ENCODE results near the gene MADCAM1. TPM values are rescaled to one million over a fixed set of nuclear protein-coding genes. Genes with fewer than 3 reads are reported as not detected.

The MADCAM1 gene
- total RNA-seq, 2 experiments from 2014 or later, result 0.44 to 1.0 TPM

GRCh38 chr19:531753-532560 is 35.7 kb downstream of the MADCAM1 start, which contains the start of gene CDC34:
Gene CDC34, plus strand, starts transcription at chr19:531760. Its CDS starts 172 bp downstream, at chr19:531932.
- peak within 1 kb of the TSS; percentile 85 for H3K27ac Mint-ChIP-seq
- no peaks in the 10 kb centered on the region for H3K9me3 Mint-ChIP-seq
- H3K27me3 Mint-ChIP-seq, result no peaks in the 10 kb centered on the region
- H3K36me3 Mint-ChIP-seq, result no peaks in the 10 kb centered on the region
- DNase-seq, result no peak
- POLR2A ChIA-PET, result interaction anchor here (0.5 to 5.1 kb wide), 17 partner anchors 10 to 131 kb away, joined by 3 to 78 read pairs (median 6); partner anchors contain the start of genes BSG, GZMM, RNF126 and TPGS1
- peak within 1 kb of the TSS; percentile 87 for H3K4me3 Mint-ChIP-seq
- ATAC-seq (ENCODE audit: low read depth), result no peak
- H3K4me1 Mint-ChIP-seq, result peaks cover 4% of the 10 kb centered on the region

- H3K36me3 Mint-ChIP-seq, result no peaks in the 10 kb centered on the region
- POLR2A ChIA-PET, result interaction anchor here (1.0 to 5.1 kb wide), 13 partner anchors 9 to 130 kb away, joined by 3 to 78 read pairs (median 10); partner anchors contain the start of genes BSG, GZMM, RNF126 and TPGS1
- DNase-seq, result peak; percentile 63
- H3K27ac Mint-ChIP-seq, result peak overlapping the region; percentile 85
- no peaks in the 10 kb centered on the region for H3K27me3 Mint-ChIP-seq
- ATAC-seq (ENCODE audit: low read depth), result no peak
- peaks cover 4% of the 10 kb centered on the region for H3K4me1 Mint-ChIP-seq
- no peaks in the 10 kb centered on the region for H3K9me3 Mint-ChIP-seq
- peak overlapping the region; percentile 87 for H3K4me3 Mint-ChIP-seq
These were observed 36.5 kb downstream of the MADCAM1 start for GRCh38 chr19:532561-533363.

GRCh38 chr19:533364-534058 is 37.2 kb downstream of the MADCAM1 start:
- Mint-ChIP-seq H3K4me1 (peaks cover 4% of the 10 kb centered on the region), H3K36me3 (peaks cover 2% of the 10 kb centered on the region), H3K27me3 (no peaks in the 10 kb centered on the region), H3K27ac (peak overlapping the region; percentile 85), H3K4me3 (peak overlapping the region; percentile 87), H3K9me3 (no peaks in the 10 kb centered on the region)
- POLR2A ChIA-PET, result interaction anchor here (1.0 to 5.1 kb wide), 7 partner anchors 9 to 45 kb away, joined by 3 to 78 read pairs (median 17); partner anchors contain the start of genes BSG and GZMM
- DNase-seq, result no peak
- no peak for ATAC-seq (ENCODE audit: low read depth)

DNA sequence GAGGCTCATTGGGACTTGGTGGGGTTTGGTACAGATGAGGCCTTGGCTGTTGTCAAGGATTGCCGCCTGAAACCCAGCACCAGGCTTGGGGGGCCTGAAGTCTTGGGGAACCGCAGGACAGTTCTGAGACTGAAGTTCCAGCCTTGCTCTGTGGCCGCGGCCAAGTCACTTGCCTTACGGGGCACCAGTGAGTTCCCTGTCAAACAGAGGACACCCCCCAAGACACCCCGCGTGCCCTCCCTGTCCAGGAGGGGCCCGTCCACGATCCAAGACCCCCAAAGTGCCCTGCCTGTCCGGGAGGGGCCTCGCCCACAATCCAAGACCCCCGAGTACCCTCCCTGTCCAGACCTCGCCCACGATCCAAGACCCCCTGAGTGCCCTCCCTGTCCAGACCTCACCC is 37.8 kb downstream of the MADCAM1 start:
- H3K36me3 Mint-ChIP-seq, result peaks cover 2% of the 10 kb centered on the region
- H3K27me3 Mint-ChIP-seq, result no peaks in the 10 kb centered on the region
- no peak overlapping the region for H3K27ac Mint-ChIP-seq
- H3K4me1 Mint-ChIP-seq, result peaks cover 4% of the 10 kb centered on the region
- ATAC-seq (ENCODE audit: low read depth) (no peak), DNase-seq (no peak)
- POLR2A ChIA-PET, result interaction anchor here (3.6 to 5.1 kb wide), 2 partner anchors 23 to 38 kb away, joined by 24 to 78 read pairs; partner anchors contain the start of gene BSG
- H3K4me3 Mint-ChIP-seq, result no peak overlapping the region
- no peaks in the 10 kb centered on the region for H3K9me3 Mint-ChIP-seq

DNA sequence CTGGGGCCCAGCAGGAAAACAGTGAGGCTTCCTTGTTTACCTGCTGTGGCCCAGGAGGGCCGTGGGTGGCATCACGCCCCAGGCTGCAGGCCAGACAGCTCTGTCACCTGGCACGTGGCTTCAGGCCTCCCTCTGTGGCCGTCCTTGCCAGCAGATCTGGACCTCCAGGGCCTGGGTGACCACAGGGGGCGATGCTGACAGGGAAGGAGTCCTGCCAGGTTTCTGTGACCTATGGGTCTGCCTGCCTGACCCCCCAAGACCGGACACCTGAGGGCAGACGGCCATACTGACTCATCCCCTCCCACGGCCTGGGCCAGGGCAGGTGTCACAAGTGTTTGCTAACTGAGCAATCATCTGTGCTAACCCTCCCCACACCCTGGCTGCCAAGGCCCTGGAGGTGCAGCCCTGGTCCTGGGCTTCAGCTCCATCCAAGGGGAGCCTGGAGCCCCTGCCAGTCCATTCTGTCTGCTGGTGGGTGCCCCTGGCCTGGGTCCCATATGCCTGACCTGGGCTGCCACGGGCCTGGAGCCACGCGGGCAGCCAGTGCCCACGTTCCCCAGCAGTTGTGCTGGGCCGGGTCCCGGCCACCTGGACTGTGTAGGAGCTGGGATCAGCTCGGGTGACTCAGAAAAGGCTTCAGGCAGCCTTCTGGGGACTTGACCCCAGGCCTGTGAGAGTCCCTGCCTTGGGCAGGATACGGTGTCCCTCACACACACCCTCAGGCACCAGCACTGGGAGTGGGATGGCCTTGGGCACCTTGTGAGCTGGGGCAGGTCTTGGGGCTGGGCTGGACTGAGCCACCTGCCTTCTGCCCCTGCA is 38.9 kb downstream of the MADCAM1 start:
- Mint-ChIP-seq H3K27me3 (no peaks in the 10 kb centered on the region), H3K27ac (peak overlapping the region; percentile 28), H3K36me3 (peaks cover 2% of the 10 kb centered on the region), H3K4me3 (peak overlapping the region; percentile 54), H3K4me1 (peaks cover 4% of the 10 kb centered on the region), H3K9me3 (no peaks in the 10 kb centered on the region)
- no peak for ATAC-seq (ENCODE audit: low read depth)
- no peak for DNase-seq
- POLR2A ChIA-PET, result no interaction called here

GRCh38 chr19:536031-536880 is 40.0 kb downstream of the MADCAM1 start:
- Mint-ChIP-seq H3K27ac (no peak overlapping the region), H3K4me3 (no peak overlapping the region), H3K27me3 (no peaks in the 10 kb centered on the region), H3K9me3 (no peaks in the 10 kb centered on the region), H3K4me1 (peaks cover 4% of the 10 kb centered on the region), H3K36me3 (peaks cover 2% of the 10 kb centered on the region)
- POLR2A ChIA-PET, result no interaction called here
- ATAC-seq (ENCODE audit: low read depth), result no peak
- DNase-seq, result no peak

DNA sequence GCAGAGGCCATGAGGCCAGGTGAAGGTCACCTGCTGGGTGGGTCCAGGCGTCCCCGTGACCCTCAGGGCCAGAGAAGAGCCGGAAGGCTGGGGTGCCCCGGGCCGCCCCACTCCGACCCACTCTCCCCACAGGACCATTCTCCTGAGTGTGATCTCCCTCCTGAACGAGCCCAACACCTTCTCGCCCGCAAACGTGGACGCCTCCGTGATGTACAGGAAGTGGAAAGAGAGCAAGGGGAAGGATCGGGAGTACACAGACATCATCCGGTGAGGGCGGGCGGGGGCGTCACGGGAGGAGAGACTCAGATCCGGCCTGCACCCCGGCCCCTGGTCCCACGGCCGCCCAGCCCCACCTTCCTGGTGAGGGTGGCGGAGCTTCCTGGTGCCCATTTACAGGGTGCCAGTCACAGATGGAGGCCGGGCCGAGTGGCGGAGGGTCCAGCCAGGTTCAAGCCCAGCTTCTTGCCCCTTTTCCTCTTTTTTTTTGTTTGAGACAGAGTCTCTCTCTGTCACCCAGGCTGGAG is 40.7 kb downstream of the MADCAM1 start:
- DNase-seq (no peak), ATAC-seq (ENCODE audit: low read depth) (no peak)
- Mint-ChIP-seq H3K9me3 (no peaks in the 10 kb centered on the region), H3K27me3 (no peaks in the 10 kb centered on the region), H3K27ac (no peak overlapping the region), H3K4me1 (peaks cover 4% of the 10 kb centered on the region), H3K4me3 (no peak overlapping the region), H3K36me3 (peaks cover 2% of the 10 kb centered on the region)
- POLR2A ChIA-PET, result no interaction called here

DNA sequence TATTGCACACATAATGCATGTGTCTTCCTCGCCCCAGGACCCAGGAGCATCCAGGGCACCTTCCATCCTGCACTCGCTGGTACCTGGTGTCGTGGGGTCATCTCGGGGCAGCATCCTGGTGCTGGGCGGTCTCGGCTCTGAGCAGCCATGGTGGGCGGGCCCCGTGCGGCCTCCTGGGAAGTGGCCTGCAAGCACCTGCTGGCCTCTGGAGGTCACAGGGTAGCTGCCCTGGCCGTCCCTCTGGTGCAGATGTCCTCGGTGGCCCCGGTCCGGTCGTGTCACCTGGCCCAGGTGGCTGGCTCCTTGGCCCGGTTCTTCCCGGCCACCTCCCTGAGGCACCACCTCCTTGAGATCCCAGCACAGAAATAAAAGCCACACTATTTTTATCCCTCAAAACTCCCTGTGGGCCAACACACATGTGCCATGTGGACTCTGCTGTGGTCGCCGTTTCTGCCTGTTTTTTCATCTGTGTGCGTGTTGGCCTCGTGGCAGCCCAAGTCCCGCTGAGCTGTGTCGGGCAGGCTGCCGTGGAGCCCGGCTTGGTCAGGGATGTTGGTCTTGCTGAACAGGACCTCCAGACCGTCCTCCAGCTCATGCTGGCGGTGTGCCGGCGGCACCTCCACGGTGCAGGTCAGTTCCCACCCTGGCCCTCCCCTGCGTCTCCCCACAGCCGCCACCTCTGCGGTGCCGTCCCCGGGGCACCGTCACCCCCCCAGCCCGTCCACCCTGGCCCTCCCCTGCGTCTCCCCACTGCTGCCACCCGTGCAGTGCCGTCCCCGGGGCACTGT is 42.5 kb downstream of the MADCAM1 start:
- no peak overlapping the region for H3K27ac Mint-ChIP-seq
- no peak for ATAC-seq (ENCODE audit: low read depth)
- H3K4me3 Mint-ChIP-seq, result no peak overlapping the region
- no peaks in the 10 kb centered on the region for H3K27me3 Mint-ChIP-seq
- peaks cover 9% of the 10 kb centered on the region for H3K4me1 Mint-ChIP-seq
- H3K9me3 Mint-ChIP-seq, result no peaks in the 10 kb centered on the region
- DNase-seq, result no peak
- peaks cover 4% of the 10 kb centered on the region for H3K36me3 Mint-ChIP-seq
- POLR2A ChIA-PET, result no interaction called here

DNA sequence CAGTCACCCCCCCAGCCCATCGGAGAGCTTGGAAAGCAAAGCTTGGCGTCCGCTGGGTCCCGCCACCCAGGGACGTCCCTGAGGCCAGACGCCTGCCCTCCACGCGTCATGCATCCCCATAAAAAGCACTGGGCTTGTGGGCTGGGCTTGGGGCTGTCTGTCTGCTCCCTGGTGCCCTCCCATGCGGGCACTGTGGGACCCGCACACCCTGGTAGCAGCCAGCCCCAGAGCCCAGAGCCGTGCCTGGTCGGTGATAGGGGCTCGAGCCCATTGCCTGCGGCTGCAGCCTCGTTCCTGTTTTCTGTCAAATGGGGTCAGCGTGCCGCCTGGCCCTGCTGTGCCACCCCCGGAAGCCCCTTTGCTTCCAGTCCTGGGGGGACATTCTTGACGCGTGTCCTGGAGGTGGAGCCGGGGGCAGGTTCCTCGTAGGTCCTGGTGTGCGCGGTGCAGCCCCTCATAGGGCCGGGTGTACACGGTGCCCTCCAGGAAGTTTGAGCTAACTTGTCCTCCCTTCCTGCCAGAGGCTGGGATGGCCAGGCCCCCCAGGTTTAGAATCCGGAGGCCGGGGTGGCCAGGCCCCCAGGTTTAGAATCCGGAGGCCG is 43.2 kb downstream of the MADCAM1 start:
- POLR2A ChIA-PET, result no interaction called here
- Mint-ChIP-seq H3K4me3 (no peak overlapping the region), H3K9me3 (no peaks in the 10 kb centered on the region), H3K27me3 (no peaks in the 10 kb centered on the region), H3K4me1 (peaks cover 15% of the 10 kb centered on the region), H3K36me3 (peaks cover 4% of the 10 kb centered on the region), H3K27ac (no peak overlapping the region)
- no peak for ATAC-seq (ENCODE audit: low read depth)
- DNase-seq, result no peak

DNA sequence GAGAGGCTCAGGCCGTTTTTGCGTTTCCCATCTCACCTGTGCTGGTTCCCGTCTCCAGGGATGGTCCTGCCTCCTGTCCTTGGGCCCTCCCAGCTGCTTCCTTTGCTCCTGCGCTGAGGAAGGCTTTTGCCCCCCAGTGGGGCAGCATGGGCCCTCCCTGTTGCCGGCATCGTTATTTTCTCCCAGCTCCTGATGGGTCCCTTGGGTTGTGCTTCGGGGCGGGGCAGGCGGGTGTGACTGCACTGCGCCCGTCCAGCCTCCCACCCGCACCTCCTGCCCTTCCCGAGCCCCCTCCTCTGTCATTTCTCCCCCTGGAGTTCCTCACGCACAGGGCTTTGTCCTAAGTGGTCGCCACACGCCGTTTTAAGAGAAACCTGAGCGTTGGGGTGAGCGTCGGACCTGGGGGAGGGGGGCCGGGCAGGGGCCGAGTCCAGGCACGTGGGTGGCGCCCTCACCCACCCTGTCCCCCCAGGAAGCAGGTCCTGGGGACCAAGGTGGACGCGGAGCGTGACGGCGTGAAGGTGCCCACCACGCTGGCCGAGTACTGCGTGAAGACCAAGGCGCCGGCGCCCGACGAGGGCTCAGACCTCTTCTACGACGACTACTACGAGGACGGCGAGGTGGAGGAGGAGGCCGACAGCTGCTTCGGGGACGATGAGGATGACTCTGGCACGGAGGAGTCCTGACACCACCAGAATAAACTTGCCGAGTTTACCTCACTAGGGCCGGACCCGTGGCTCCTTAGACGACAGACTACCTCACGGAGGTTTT is 44.8 kb downstream of the MADCAM1 start:
- DNase-seq (no peak), ATAC-seq (ENCODE audit: low read depth) (no peak)
- Mint-ChIP-seq H3K4me1 (peaks cover 20% of the 10 kb centered on the region), H3K27ac (no peak overlapping the region), H3K9me3 (no peaks in the 10 kb centered on the region), H3K36me3 (peaks cover 4% of the 10 kb centered on the region), H3K27me3 (no peaks in the 10 kb centered on the region), H3K4me3 (no peak overlapping the region)
- POLR2A ChIA-PET, result interaction anchor here (1.9 kb wide), 1 partner anchor 9 kb away, joined by 10 read pairs; no protein-coding TSS in a partner anchor
